Suprapubic skin (tissue), 4 donors: ENCODE data around the gene KCNK4. TPM values are rescaled to one million over a fixed set of nuclear protein-coding genes. Genes with fewer than 3 reads are reported as not detected.

Experiments
- DNase-seq, 2 donors: peaks; one replicate each; pipeline ENCODE4 v3.0.0-alpha.2; 2019; ENCODE audit warnings: low spot score in 2 of 2
- H3K27ac ChIP-seq: fragments of 200-600 bp; sonication (generic); one replicate; pipeline ENCODE4 v1.5.1; 2019
- H3K27me3 ChIP-seq: fragments of 200-600 bp; sonication (generic); one replicate; pipeline ENCODE4 v1.5.1; 2019
- H3K36me3 ChIP-seq: fragments of 200-600 bp; sonication (generic); one replicate; pipeline ENCODE4 v1.5.1; 2019
- H3K4me1 ChIP-seq: fragments of 200-600 bp; sonication (generic); one replicate; pipeline ENCODE4 v1.5.1; 2019
- H3K4me3 ChIP-seq: fragments of 200-600 bp; sonication (generic); one replicate; pipeline ENCODE4 v1.5.1; 2019; ENCODE audit warnings: mild to moderate bottlenecking
- H3K9me3 ChIP-seq: fragments of 200-600 bp; sonication (generic); one replicate; pipeline ENCODE4 v1.5.1; 2019
- EP300 ChIP-seq: sonication (generic); formaldehyde crosslinking; IDR thresholded peaks from one replicate; pipeline ENCODE4 v1.6.1; 2017; ENCODE audit warnings: antibody characterized with exemption
- POLR2A ChIP-seq, 2 donors: fragments of 450-650 bp; IDR thresholded peaks; one replicate each; pipeline ENCODE4 v1.6.1; 2017; ENCODE audit warnings: antibody characterized with exemption in 2 of 2, mild to moderate bottlenecking in 2 of 2, moderate library complexity in 2 of 2
- POLR2AphosphoS5 ChIP-seq, 3 donors: sonication (generic); formaldehyde crosslinking; IDR thresholded peaks; one replicate each; pipeline ENCODE4 v1.6.1; 2017; ENCODE audit warnings: antibody characterized with exemption in 3 of 3
- WGBS: methylation state at CpG from one replicate; pipeline ENCODE4 v1.1.5; 2018; 5-methylcytosine and 5-hydroxymethylcytosine counted together
- total RNA-seq, 4 donors: library from RNA; depleted of rRNA; stranded (reverse); fragments of >200 nt; gene quantifications; one replicate each; pipeline ENCODE4 v1.1.0, GENCODE V29; 2016
- TF ChIP-seq, protein P1 (sequence below), 2 donors: fragments of 200-600 bp in 1 of 2; fragments of 450-650 bp in 1 of 2; sonication (generic) in 1 of 2; IDR thresholded peaks; one replicate each; pipeline ENCODE4 v1.5.1; 2016 to 2019; ENCODE audit warnings: antibody characterized with exemption in 2 of 2, mild to moderate bottlenecking in 1 of 2, moderate library complexity in 1 of 2

KCNK4 gene
- total RNA-seq, 4 donors from 2014 or later: not detected

GRCh38 chr11:64254326-64254725, 36.8 kb upstream of the KCNK4 start:
- peaks cover 50% of the 10 kb centered on the region for H3K36me3 ChIP-seq
- H3K4me3 ChIP-seq: no peak overlapping the region
- WGBS: 80% methylated on average over 1 of the region's 7 CpGs
- no peaks in the 10 kb centered on the region for H3K27me3 ChIP-seq
- H3K27ac ChIP-seq: no peak overlapping the region
- H3K4me1 ChIP-seq: peaks cover 33% of the 10 kb centered on the region
- no peak for DNase-seq
- no peak for TF ChIP-seq POLR2AphosphoS5 (IDR thresholded peaks at IDR 0.05)
- TF ChIP-seq POLR2A (IDR thresholded peaks at IDR 0.05): no peak
- TF ChIP-seq, protein P1, sequence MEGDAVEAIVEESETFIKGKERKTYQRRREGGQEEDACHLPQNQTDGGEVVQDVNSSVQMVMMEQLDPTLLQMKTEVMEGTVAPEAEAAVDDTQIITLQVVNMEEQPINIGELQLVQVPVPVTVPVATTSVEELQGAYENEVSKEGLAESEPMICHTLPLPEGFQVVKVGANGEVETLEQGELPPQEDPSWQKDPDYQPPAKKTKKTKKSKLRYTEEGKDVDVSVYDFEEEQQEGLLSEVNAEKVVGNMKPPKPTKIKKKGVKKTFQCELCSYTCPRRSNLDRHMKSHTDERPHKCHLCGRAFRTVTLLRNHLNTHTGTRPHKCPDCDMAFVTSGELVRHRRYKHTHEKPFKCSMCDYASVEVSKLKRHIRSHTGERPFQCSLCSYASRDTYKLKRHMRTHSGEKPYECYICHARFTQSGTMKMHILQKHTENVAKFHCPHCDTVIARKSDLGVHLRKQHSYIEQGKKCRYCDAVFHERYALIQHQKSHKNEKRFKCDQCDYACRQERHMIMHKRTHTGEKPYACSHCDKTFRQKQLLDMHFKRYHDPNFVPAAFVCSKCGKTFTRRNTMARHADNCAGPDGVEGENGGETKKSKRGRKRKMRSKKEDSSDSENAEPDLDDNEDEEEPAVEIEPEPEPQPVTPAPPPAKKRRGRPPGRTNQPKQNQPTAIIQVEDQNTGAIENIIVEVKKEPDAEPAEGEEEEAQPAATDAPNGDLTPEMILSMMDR (IDR thresholded peaks at IDR 0.05): no peak
- no peak for TF ChIP-seq EP300
- H3K9me3 ChIP-seq: no peaks in the 10 kb centered on the region

DNA sequence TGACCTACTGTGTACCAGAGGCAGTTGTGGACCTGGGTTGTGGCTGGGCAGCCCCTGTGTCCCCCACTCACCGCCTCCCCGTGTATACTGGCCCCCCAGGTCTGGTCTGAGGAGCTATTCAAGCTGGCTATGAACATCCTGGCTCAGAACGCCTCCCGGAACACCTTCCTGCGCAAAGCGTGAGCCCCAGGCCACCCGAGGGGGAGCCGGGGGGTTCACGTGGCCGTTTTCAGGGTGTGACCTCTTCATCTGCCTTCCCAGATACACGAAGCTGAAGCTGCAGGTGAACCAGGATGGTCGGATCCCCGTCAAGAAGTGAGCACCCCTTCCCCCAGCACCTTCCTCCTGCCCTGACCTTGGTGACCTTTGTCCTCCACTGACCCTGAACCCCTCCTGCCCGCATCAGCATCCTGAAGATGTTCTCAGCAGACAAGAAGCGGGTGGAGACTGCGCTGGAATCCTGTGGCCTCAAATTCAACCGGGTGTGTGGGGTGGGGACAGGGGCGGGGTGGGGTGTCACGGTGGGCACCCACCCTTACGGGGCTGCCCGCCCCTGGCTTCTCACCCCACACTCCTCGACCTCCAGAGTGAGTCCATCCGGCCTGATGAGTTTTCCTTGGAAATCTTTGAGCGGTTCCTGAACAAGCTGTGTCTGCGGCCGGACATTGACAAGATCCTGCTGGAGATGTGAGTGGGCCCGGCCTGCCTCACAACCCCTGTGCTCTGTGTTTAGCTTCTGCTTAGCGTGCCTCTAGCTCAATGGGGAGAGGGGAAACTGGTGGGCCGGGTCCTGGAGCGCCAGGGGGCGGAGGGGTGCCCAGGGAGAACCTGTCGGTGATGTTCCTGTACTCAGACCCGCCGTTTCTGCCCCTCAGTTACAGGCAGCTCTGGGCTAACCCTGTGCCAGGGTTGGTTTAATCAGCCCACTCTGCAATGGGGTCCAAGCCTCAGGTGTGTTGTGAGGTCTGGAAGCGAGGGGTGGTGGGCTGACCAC, 35.7 kb upstream of the KCNK4 start:
- WGBS: 91% methylated on average over 17 of the region's 35 CpGs
- no peak overlapping the region for H3K4me3 ChIP-seq
- H3K27ac ChIP-seq: no peak overlapping the region
- TF ChIP-seq, protein P1 (IDR thresholded peaks at IDR 0.05): no peak
- TF ChIP-seq EP300 (no peak), POLR2A (IDR thresholded peaks at IDR 0.05) (no peak), POLR2AphosphoS5 (IDR thresholded peaks at IDR 0.05) (no peak)
- H3K27me3 ChIP-seq: no peaks in the 10 kb centered on the region
- DNase-seq: no peak
- H3K36me3 ChIP-seq: peaks cover 61% of the 10 kb centered on the region
- no peaks in the 10 kb centered on the region for H3K9me3 ChIP-seq
- peaks cover 32% of the 10 kb centered on the region for H3K4me1 ChIP-seq

DNA sequence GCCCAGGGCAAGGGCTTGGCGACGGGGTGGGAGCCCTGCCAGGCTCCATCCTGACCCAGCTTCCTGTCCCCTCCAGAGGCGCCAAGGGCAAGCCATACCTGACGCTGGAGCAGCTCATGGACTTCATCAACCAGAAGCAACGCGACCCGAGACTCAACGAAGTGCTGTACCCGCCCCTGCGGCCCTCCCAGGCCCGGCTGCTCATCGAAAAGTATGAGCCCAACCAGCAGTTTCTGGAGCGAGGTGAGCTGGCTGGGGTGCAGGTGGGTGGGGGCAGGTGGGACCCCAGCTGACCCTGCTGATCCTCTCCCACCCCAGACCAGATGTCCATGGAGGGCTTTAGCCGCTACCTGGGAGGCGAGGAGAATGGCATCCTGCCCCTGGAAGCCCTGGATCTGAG, 34.8 kb upstream of the KCNK4 start:
- Histone ChIP-seq H3K9me3 (no peaks in the 10 kb centered on the region), H3K4me1 (peaks cover 24% of the 10 kb centered on the region), H3K27me3 (no peaks in the 10 kb centered on the region), H3K4me3 (no peak overlapping the region), H3K27ac (no peak overlapping the region), H3K36me3 (peaks cover 66% of the 10 kb centered on the region)
- TF ChIP-seq POLR2A (IDR thresholded peaks at IDR 0.05) (no peak), EP300 (no peak), POLR2AphosphoS5 (IDR thresholded peaks at IDR 0.05) (no peak)
- TF ChIP-seq, protein P1 (IDR thresholded peaks at IDR 0.05): no peak
- DNase-seq: no peak
- 30% methylated on average over 2 of the region's 15 CpGs for WGBS

DNA sequence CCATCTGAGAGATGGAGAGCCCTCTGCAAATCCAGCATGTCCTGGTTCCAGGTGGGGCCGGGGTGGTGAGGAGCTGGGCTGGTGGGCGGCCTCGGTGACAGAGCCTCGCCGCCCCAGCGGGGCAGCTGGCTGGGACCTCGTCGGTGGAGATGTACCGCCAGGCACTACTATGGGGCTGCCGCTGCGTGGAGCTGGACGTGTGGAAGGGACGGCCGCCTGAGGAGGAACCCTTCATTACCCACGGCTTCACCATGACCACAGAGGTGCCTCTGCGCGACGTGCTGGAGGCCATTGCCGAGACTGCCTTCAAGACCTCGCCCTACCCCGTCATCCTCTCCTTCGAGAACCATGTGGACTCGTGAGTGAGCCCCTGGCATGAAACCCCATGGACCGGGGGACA, 32.7 kb upstream of the KCNK4 start:
- no peak overlapping the region for H3K4me3 ChIP-seq
- no peaks in the 10 kb centered on the region for H3K9me3 ChIP-seq
- no peaks in the 10 kb centered on the region for H3K27me3 ChIP-seq
- H3K27ac ChIP-seq: no peak overlapping the region
- no peak for DNase-seq
- H3K36me3 ChIP-seq: peaks cover 86% of the 10 kb centered on the region
- 90% methylated on average over 13 of the region's 24 CpGs for WGBS
- peaks cover 7% of the 10 kb centered on the region for H3K4me1 ChIP-seq
- no peak for TF ChIP-seq POLR2A (IDR thresholded peaks at IDR 0.05)
- TF ChIP-seq, protein P1 (IDR thresholded peaks at IDR 0.05): no peak
- no peak for TF ChIP-seq POLR2AphosphoS5 (IDR thresholded peaks at IDR 0.05)
- no peak for TF ChIP-seq EP300

DNA sequence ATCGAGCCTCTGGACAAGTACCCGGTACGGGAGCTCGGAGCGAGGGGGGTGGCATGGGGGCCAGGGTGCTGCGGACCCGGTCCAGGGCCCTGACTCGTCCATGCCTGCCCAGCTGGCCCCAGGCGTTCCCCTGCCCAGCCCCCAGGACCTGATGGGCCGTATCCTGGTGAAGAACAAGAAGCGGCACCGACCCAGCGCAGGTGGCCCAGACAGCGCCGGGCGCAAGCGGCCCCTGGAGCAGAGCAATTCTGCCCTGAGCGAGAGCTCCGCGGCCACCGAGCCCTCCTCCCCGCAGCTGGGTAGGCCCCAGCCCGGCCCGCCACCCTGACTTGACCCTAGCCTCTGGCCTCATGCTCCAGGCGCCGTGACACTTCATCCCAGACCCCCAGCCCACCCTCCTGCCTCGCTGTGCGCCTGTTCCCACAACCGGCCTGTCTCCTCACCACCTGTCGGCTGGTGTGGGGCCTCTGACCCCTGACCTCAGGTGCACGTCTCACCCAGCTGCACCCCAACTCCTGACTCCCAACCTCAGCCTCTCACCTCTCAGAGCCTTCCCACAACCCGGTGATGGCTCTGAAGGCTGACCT, 32.1 kb upstream of the KCNK4 start:
- no peaks in the 10 kb centered on the region for H3K27me3 ChIP-seq
- 93% methylated on average over 22 of the region's 32 CpGs for WGBS
- H3K4me3 ChIP-seq: no peak overlapping the region
- H3K36me3 ChIP-seq: peaks cover 93% of the 10 kb centered on the region
- H3K9me3 ChIP-seq: no peaks in the 10 kb centered on the region
- no peaks in the 10 kb centered on the region for H3K4me1 ChIP-seq
- no peak overlapping the region for H3K27ac ChIP-seq
- DNase-seq: no peak
- no peak for TF ChIP-seq POLR2A (IDR thresholded peaks at IDR 0.05)
- TF ChIP-seq POLR2AphosphoS5 (IDR thresholded peaks at IDR 0.05): no peak
- TF ChIP-seq, protein P1 (IDR thresholded peaks at IDR 0.05): no peak
- TF ChIP-seq EP300: no peak
